Measurements from ENCODE around the gene COPZ1. TPM values are rescaled to one million over a fixed set of nuclear protein-coding genes. Genes with fewer than 3 reads are reported as not detected.

Gene COPZ1
- total RNA-seq, 1 donor from 2014 or later = 219 TPM

- DNase-seq (ENCODE audit: low spot score) = no peak
- Mint-ChIP-seq H3K27me3 (ENCODE audit: insufficient read depth, low read depth) (no peaks in the 10 kb centered on the region), H3K36me3 (no peaks in the 10 kb centered on the region), H3K4me3 (peak overlapping the region; percentile 93), H3K4me1 (peaks cover 76% of the 10 kb centered on the region), H3K27ac (peak overlapping the region; percentile 1), H3K9me3 (no peaks in the 10 kb centered on the region)
- no peaks in the 10 kb centered on the region for H3K36me3 ChIP-seq
- peaks cover 83% of the 10 kb centered on the region for H3K4me1 ChIP-seq
- peaks cover 31% of the 10 kb centered on the region for H4K20me1 ChIP-seq (ENCODE audit: low read depth)
- H3K4me2 ChIP-seq = peak overlapping the region; percentile 81
- H3K79me2 ChIP-seq (ENCODE audit: low read depth) = peaks cover 24% of the 10 kb centered on the region
- H3K27me3 ChIP-seq = no peaks in the 10 kb centered on the region
- no peak for TF ChIP-seq EZH2phosphoT487 (IDR thresholded peaks at IDR 0.05)
- TF ChIP-seq CTCF (IDR thresholded peaks at IDR 0.05) = no peak
- TF ChIP-seq EZH2 (IDR thresholded peaks at IDR 0.05) = no peak
- H2AFZ ChIP-seq (replicated peaks) = no peak overlapping the region
- H3K4me3 ChIP-seq = peak overlapping the region; percentile 78
- peaks cover 72% of the 10 kb centered on the region for H3F3A ChIP-seq (ENCODE audit: low read depth)
- no peak overlapping the region for H3K9ac ChIP-seq
- no peak overlapping the region for H3K27ac ChIP-seq
- H3K9me3 ChIP-seq (ENCODE audit: low read depth) = no peaks in the 10 kb centered on the region
Observed at GRCh38 chr12:54389607-54390175, 64.8 kb downstream of the COPZ1 start.

- Mint-ChIP-seq H3K27me3 (ENCODE audit: insufficient read depth, low read depth) (no peaks in the 10 kb centered on the region), H3K4me1 (peaks cover 70% of the 10 kb centered on the region), H3K36me3 (peaks cover 3% of the 10 kb centered on the region), H3K27ac (no peak overlapping the region), H3K9me3 (no peaks in the 10 kb centered on the region), H3K4me3 (peak overlapping the region; percentile 93)
- no peaks in the 10 kb centered on the region for H3K36me3 ChIP-seq
- peak; percentile 34 for DNase-seq (ENCODE audit: low spot score)
- peaks cover 78% of the 10 kb centered on the region for H3K4me1 ChIP-seq
- H3K9me3 ChIP-seq (ENCODE audit: low read depth) = no peaks in the 10 kb centered on the region
- peaks cover 19% of the 10 kb centered on the region for H3K79me2 ChIP-seq (ENCODE audit: low read depth)
- no peak overlapping the region for H3K9ac ChIP-seq
- peak overlapping the region; percentile 78 for H3K4me3 ChIP-seq
- H3K27ac ChIP-seq = no peak overlapping the region
- H3K4me2 ChIP-seq = peak overlapping the region; percentile 81
- H3K27me3 ChIP-seq = no peaks in the 10 kb centered on the region
- H3F3A ChIP-seq (ENCODE audit: low read depth) = peaks cover 74% of the 10 kb centered on the region
- peaks cover 26% of the 10 kb centered on the region for H4K20me1 ChIP-seq (ENCODE audit: low read depth)
- H2AFZ ChIP-seq (replicated peaks) = no peak overlapping the region
- no peak for TF ChIP-seq CTCF (IDR thresholded peaks at IDR 0.05)
- TF ChIP-seq EZH2 (IDR thresholded peaks at IDR 0.05) = no peak
- no peak for TF ChIP-seq EZH2phosphoT487 (IDR thresholded peaks at IDR 0.05)
Observed at GRCh38 chr12:54390176-54390667, 65.3 kb downstream of the COPZ1 start.

GRCh38 chr12:54390668-54391551, 66.0 kb downstream of the COPZ1 start:
- H2AFZ ChIP-seq (replicated peaks) = peak overlapping the region; percentile 65
- peaks cover 16% of the 10 kb centered on the region for H3K79me2 ChIP-seq (ENCODE audit: low read depth)
- Mint-ChIP-seq H3K4me1 (peaks cover 65% of the 10 kb centered on the region), H3K27me3 (ENCODE audit: insufficient read depth, low read depth) (peaks cover 3% of the 10 kb centered on the region), H3K27ac (peak overlapping the region; percentile 58), H3K4me3 (peak overlapping the region; percentile 93), H3K9me3 (no peaks in the 10 kb centered on the region), H3K36me3 (peaks cover 3% of the 10 kb centered on the region)
- H3K36me3 ChIP-seq = no peaks in the 10 kb centered on the region
- no peak for TF ChIP-seq EZH2phosphoT487 (IDR thresholded peaks at IDR 0.05)
- TF ChIP-seq CTCF (IDR thresholded peaks at IDR 0.05) = peak; percentile 42
- peaks cover 71% of the 10 kb centered on the region for H3K4me1 ChIP-seq
- peak overlapping the region; percentile 78 for H3K4me3 ChIP-seq
- H3K27ac ChIP-seq = no peak overlapping the region
- no peak overlapping the region for H3K9ac ChIP-seq
- peaks cover 19% of the 10 kb centered on the region for H4K20me1 ChIP-seq (ENCODE audit: low read depth)
- peak overlapping the region; percentile 81 for H3K4me2 ChIP-seq
- peaks cover 68% of the 10 kb centered on the region for H3F3A ChIP-seq (ENCODE audit: low read depth)
- no peaks in the 10 kb centered on the region for H3K9me3 ChIP-seq (ENCODE audit: low read depth)
- peak; percentile 90 for DNase-seq (ENCODE audit: low spot score)
- H3K27me3 ChIP-seq = no peaks in the 10 kb centered on the region
